H1 (cell line): Measurements from ENCODE around the gene LEFTY1. TPM values are rescaled to one million over a fixed set of nuclear protein-coding genes. Genes with fewer than 3 reads are reported as not detected.

Experiments
- CTCF ChIA-PET: fragments of 300-600 bp; sonication (Branson Sonifier 250); formaldehyde crosslinking; loops from one replicate; lab custom pipeline; 2021; ENCODE audit not compliant: partially characterized antibody; lab: Charles Lee
- POLR2A ChIA-PET: fragments of 300-600 bp; sonication (Branson Sonifier 250); formaldehyde crosslinking; loops from one replicate; lab custom pipeline; 2021; ENCODE audit warnings: inconsistent platforms; ENCODE audit not compliant: partially characterized antibody; lab: Charles Lee
- DNase-seq, 2 experiments: peaks; one replicate each; pipeline versions ENCODE4 v3.0.0 to v3.0.0-alpha.2; 2010 to 2022; ENCODE audit warnings: low spot score in 2 of 2, low read depth in 1 of 2, mixed read lengths in 1 of 2
- FAIRE-seq: peaks from 2 replicates; lab custom pipeline; 2011; peaks lifted over from hg19 to GRCh38; lab: Jason Lieb, UNC
- H2AFZ ChIP-seq: 2 replicates; pipeline ENCODE4 v1.8.1; 2012; ENCODE audit warnings: low read length, inconsistent platforms
- H2AK5ac ChIP-seq: 2 replicates; pipeline ENCODE4 v1.6.1; 2013; ENCODE audit warnings: low read depth, low read length
- H2BK120ac ChIP-seq: replicated peaks from 2 replicates; pipeline ENCODE3; 2013; ENCODE audit warnings: low read depth, low read length, inconsistent platforms
- H2BK12ac ChIP-seq: 2 replicates; pipeline ENCODE4 v1.6.1; 2013; ENCODE audit warnings: low read depth, low read length
- H2BK15ac ChIP-seq: 2 replicates; pipeline ENCODE4 v1.6.1; 2013; ENCODE audit warnings: low read length
- H2BK20ac ChIP-seq: 2 replicates; pipeline ENCODE4 v1.6.1; 2013; ENCODE audit warnings: low read length
- H2BK5ac ChIP-seq: 2 replicates; pipeline ENCODE4 v1.6.1; 2013; ENCODE audit warnings: low read depth, low read length
- H3K14ac ChIP-seq: 2 replicates; pipeline ENCODE4 v1.6.1; 2013; ENCODE audit warnings: inconsistent platforms; ENCODE audit not compliant: insufficient read length
- H3K18ac ChIP-seq: 2 replicates; pipeline ENCODE4 v1.6.1; 2013; ENCODE audit warnings: low read length; ENCODE audit errors: extremely low read depth
- H3K23ac ChIP-seq: 2 replicates; pipeline ENCODE4 v1.6.1; 2013; ENCODE audit warnings: inconsistent platforms; ENCODE audit not compliant: insufficient read length
- H3K23me2 ChIP-seq: 2 replicates; pipeline ENCODE4 v1.6.1; 2013; ENCODE audit warnings: low read depth, low read length
- H3K27ac ChIP-seq: 2 replicates; pipeline ENCODE4 v1.6.1; 2011; ENCODE audit warnings: low read depth, low read length, inconsistent platforms
- H3K27me3 ChIP-seq, 4 experiments: replicated peaks in 1 of 4; 1 replicate in 1 of 4; 2 replicates in 3 of 4; pipeline versions ENCODE4 v1.6.1 to v1.8.1; 2011 to 2013; ENCODE audit warnings: low read length in 3 of 4, mild to moderate bottlenecking in 3 of 4, inconsistent platforms in 2 of 4, mixed read lengths in 2 of 4, moderate library complexity in 1 of 4; ENCODE audit not compliant: control insufficient read depth in 3 of 4, insufficient read depth in 3 of 4; ENCODE audit errors: extremely low read depth in 1 of 4
- H3K36me3 ChIP-seq, 4 experiments: 2 replicates each; pipeline versions ENCODE4 v1.6.1 to v1.8.1; 2011 to 2013; ENCODE audit warnings: mild to moderate bottlenecking in 4 of 4, low read length in 3 of 4, moderate library complexity in 2 of 4, control low read depth in 1 of 4, inconsistent platforms in 1 of 4; ENCODE audit not compliant: insufficient read depth in 4 of 4, control insufficient read depth in 2 of 4
- H3K4ac ChIP-seq: replicated peaks from 2 replicates; pipeline ENCODE3; 2013; ENCODE audit warnings: low read length, low read depth, mixed read lengths, inconsistent platforms; ENCODE audit not compliant: insufficient read length
- H3K4me1 ChIP-seq, 4 experiments: replicated peaks in 1 of 4; 1 replicate in 1 of 4; 2 replicates in 3 of 4; pipeline versions ENCODE4 v1.6.1 to v1.8.1; 2011 to 2013; ENCODE audit warnings: low read length in 3 of 4, inconsistent platforms in 2 of 4, mixed read lengths in 1 of 4; ENCODE audit not compliant: insufficient read depth in 4 of 4, control insufficient read depth in 3 of 4
- H3K4me2 ChIP-seq, 2 experiments: 2 replicates each; pipeline versions ENCODE4 v1.6.1 to v1.8.1; 2011 to 2013; ENCODE audit warnings: low read depth in 2 of 2, low read length in 2 of 2, control low read depth in 1 of 2, inconsistent platforms in 1 of 2, mild to moderate bottlenecking in 1 of 2; ENCODE audit not compliant: insufficient read depth in 1 of 2
- H3K4me3 ChIP-seq, 4 experiments: fragments of 200-600, 300-600 bp in 1 of 4; sonication (generic), shearing (Covaris generic), sonication (Bioruptor Twin) in 1 of 4; 2 replicates each; pipeline versions ENCODE4 v1.5.1 to v1.8.1; 2011 to 2016; ENCODE audit warnings: low read length in 4 of 4, low read depth in 3 of 4, control low read depth in 2 of 4, inconsistent platforms in 2 of 4, mild to moderate bottlenecking in 2 of 4, mixed read lengths in 1 of 4, moderate library complexity in 1 of 4; ENCODE audit not compliant: insufficient read depth in 2 of 4; ENCODE audit errors: extremely low read depth in 1 of 4
- H3K56ac ChIP-seq: replicated peaks from 2 replicates; pipeline ENCODE3; 2013; ENCODE audit warnings: low read depth, mild to moderate bottlenecking, mixed read lengths, low read length, inconsistent platforms; ENCODE audit not compliant: insufficient read length
- H3K79me1 ChIP-seq: 2 replicates; pipeline ENCODE4 v1.6.1; 2013; ENCODE audit warnings: low read depth, low read length, control low read depth
- H3K79me2 ChIP-seq, 2 experiments: 2 replicates each; pipeline versions ENCODE4 v1.6.1 to v1.8.1; 2012 to 2013; ENCODE audit warnings: low read length in 2 of 2, mild to moderate bottlenecking in 2 of 2, inconsistent platforms in 1 of 2; ENCODE audit not compliant: insufficient read depth in 2 of 2, control insufficient read depth in 1 of 2
- H3K9ac ChIP-seq, 4 experiments: replicated peaks in 1 of 4; 1 replicate in 1 of 4; 2 replicates in 3 of 4; pipeline versions ENCODE4 v1.6.1 to v1.8.1; 2011 to 2013; ENCODE audit warnings: low read depth in 3 of 4, low read length in 3 of 4, control low read depth in 2 of 4, mild to moderate bottlenecking in 2 of 4, moderate library complexity in 2 of 4, inconsistent platforms in 1 of 4; ENCODE audit errors: extremely low read depth in 1 of 4
- H3K9me3 ChIP-seq, 2 experiments: 2 replicates each; pipeline versions ENCODE4 v1.6.1 to v1.8.1; 2012 to 2013; ENCODE audit warnings: mild to moderate bottlenecking in 2 of 2, moderate library complexity in 2 of 2, control low read depth in 1 of 2, inconsistent platforms in 1 of 2, low read depth in 1 of 2, low read length in 1 of 2, mixed read lengths in 1 of 2; ENCODE audit not compliant: insufficient read depth in 2 of 2
- H4K20me1 ChIP-seq, 2 experiments: replicated peaks in 1 of 2; 2 replicates each; pipeline versions ENCODE3 to v1.8.1; 2011 to 2013; ENCODE audit warnings: inconsistent platforms in 2 of 2, low read length in 2 of 2, mild to moderate bottlenecking in 1 of 2; ENCODE audit not compliant: insufficient read depth in 2 of 2, control insufficient read depth in 1 of 2
- H4K5ac ChIP-seq: 2 replicates; pipeline ENCODE4 v1.6.1; 2013; ENCODE audit warnings: low read length, low read depth, mixed read lengths, inconsistent platforms; ENCODE audit not compliant: insufficient read length
- H4K8ac ChIP-seq: 2 replicates; pipeline ENCODE4 v1.8.0; 2013; ENCODE audit warnings: mild to moderate bottlenecking, moderate library complexity, low read length, inconsistent platforms; ENCODE audit not compliant: insufficient read depth; ENCODE audit errors: extremely low read depth
- H4K91ac ChIP-seq: replicated peaks from 2 replicates; pipeline ENCODE3; 2013; ENCODE audit warnings: low read length, mixed read lengths, inconsistent platforms; ENCODE audit not compliant: insufficient read length
- CBX8 ChIP-seq: fragments of 300-800, 300-1000 bp; sonication (generic); IDR thresholded peaks from 2 replicates; pipeline ENCODE4 v1.7.1; 2016; ENCODE audit warnings: low read depth, low read length, borderline replicate concordance
- GABPA ChIP-seq: IDR thresholded peaks from 2 replicates; pipeline ENCODE4 v1.6.1; 2011; ENCODE audit warnings: mild to moderate bottlenecking, low read length, moderate library complexity, borderline replicate concordance; ENCODE audit not compliant: insufficient read depth
- GTF2F1 ChIP-seq: IDR thresholded peaks from 2 replicates; pipeline ENCODE4 v1.6.1; 2012; ENCODE audit warnings: low read depth, low read length, improper control_type of control experiment, borderline replicate concordance
- KDM5A ChIP-seq: fragments of 200-600 bp; IDR thresholded peaks from 2 replicates; pipeline ENCODE4 v1.7.1; 2012; ENCODE audit warnings: mild to moderate bottlenecking, low read length, inconsistent platforms, mixed read lengths
- MAFK ChIP-seq: IDR thresholded peaks from 2 replicates; pipeline ENCODE4 v1.6.1; 2012; ENCODE audit warnings: low read depth, mild to moderate bottlenecking, improper control_type of control experiment, low read length
- POLR2A ChIP-seq, 2 experiments: IDR thresholded peaks; 1 replicate in 1 of 2; 2 replicates in 1 of 2; pipeline ENCODE4 v1.6.1; 2011; ENCODE audit warnings: low read depth in 2 of 2, low read length in 2 of 2, mild to moderate bottlenecking in 2 of 2; ENCODE audit errors: control extremely low read depth in 1 of 2
- POLR2AphosphoS5 ChIP-seq: IDR thresholded peaks from 2 replicates; pipeline ENCODE4 v1.6.1; 2011; ENCODE audit warnings: low read depth, low read length
- RXRA ChIP-seq: IDR thresholded peaks from 2 replicates; pipeline ENCODE4 v1.6.1; 2011; ENCODE audit warnings: low read depth, mild to moderate bottlenecking, low read length, moderate library complexity; ENCODE audit not compliant: insufficient read depth
- ZNF274 ChIP-seq: IDR thresholded peaks from 2 replicates; pipeline ENCODE4 v1.7.0; 2012; ENCODE audit warnings: low read length, borderline replicate concordance; ENCODE audit errors: extremely low read depth
- WGBS, 2 experiments: shearing (Covaris generic) in 1 of 2; methylation state at CpG; one replicate each; pipeline versions ENCODE4 v1.1.6 to v1.1.7; 2013 to 2015; ENCODE audit warnings: low lambda C conversion rate in 2 of 2, mixed read lengths in 2 of 2, inconsistent platforms in 1 of 2, low coverage in 1 of 2, missing lambda C conversion rate in 1 of 2; ENCODE audit not compliant: insufficient replicate concordance in 2 of 2, insufficient coverage in 1 of 2, insufficient read length in 1 of 2; ENCODE audit errors: extremely low coverage in 1 of 2, missing lambda C conversion rate in 1 of 2; 5-methylcytosine and 5-hydroxymethylcytosine counted together
- polyA plus RNA-seq, 7 experiments: library from polyadenylated mRNA; depleted of rRNA in 3 of 7; stranded (reverse) in 5 of 7; unstranded in 2 of 7; fragments of >200 nt in 5 of 7; fragments of 200-250 nt in 2 of 7; gene quantifications; 1 replicate in 5 of 7; 2 replicates in 1 of 7; 4 replicates in 1 of 7; pipeline versions ENCODE4 v1.2.1 to v1.2.3, GENCODE V29; 2011 to 2013; ENCODE audit warnings: missing spikeins in 2 of 7, mixed read lengths in 2 of 7
- total RNA-seq: library from RNA; stranded (reverse); fragmentation: NEBNext Ultra II Directional; extraction: Animal tissue kit (Norgen Biotek cat#: 25700); gene quantifications from 2 replicates; pipeline ENCODE4 v1.2.1, GENCODE V29; 2021

LEFTY1 gene
- total and polyA plus RNA-seq, 2 of the 8 experiments (the other 6 are each of a cell fraction or from before 2014, with no cell fraction given) = 4.5 to 11.7 TPM

- H2BK120ac ChIP-seq = no peak overlapping the region
- no peak for DNase-seq
- H3K4me1 ChIP-seq = no peaks in the 10 kb centered on the region; a peak in 2 of 7 replicates
- no peaks in the 10 kb centered on the region for H3K79me2 ChIP-seq
- H2BK15ac ChIP-seq = no peak overlapping the region
- H4K91ac ChIP-seq = no peak overlapping the region
- no peak overlapping the region for H3K9ac ChIP-seq
- peaks cover 2 to 10% of the 10 kb centered on the region in 2 experiments; a peak in 3 of 4 replicates for H3K9me3 ChIP-seq
- H2BK20ac ChIP-seq = no peak overlapping the region
- H3K27ac ChIP-seq = no peak overlapping the region
- H4K8ac ChIP-seq = no peak overlapping the region
- no peak overlapping the region for H3K14ac ChIP-seq
- no peak overlapping the region for H3K4me3 ChIP-seq
- no peaks in the 10 kb centered on the region for H3K23me2 ChIP-seq
- H3K79me1 ChIP-seq = no peaks in the 10 kb centered on the region; the same call in 1 of the 2 replicates
- H2AK5ac ChIP-seq = no peak overlapping the region
- no peak overlapping the region for H3K18ac ChIP-seq
- no peak overlapping the region for H3K23ac ChIP-seq
- H3K27me3 ChIP-seq = no peaks in the 10 kb centered on the region
- H3K36me3 ChIP-seq = peaks cover 3 to 19% (median 6%) of the 10 kb centered on the region in 4 experiments; a peak in 6 of 8 replicates
- WGBS, 2 experiments = 92% methylated on average over 12 of the region's 12 CpGs; no CpG with 5 or more reads in 1 of the 2 experiments
- no peak overlapping the region for H2AFZ ChIP-seq
- FAIRE-seq = no peak
- H2BK12ac ChIP-seq = no peak overlapping the region
- H2BK5ac ChIP-seq = no peak overlapping the region
- no peak overlapping the region for H3K4ac ChIP-seq
- peaks cover 0 to 2% of the 10 kb centered on the region in 2 experiments for H4K20me1 ChIP-seq
- no peak overlapping the region for H3K56ac ChIP-seq
- H3K4me2 ChIP-seq = no peak overlapping the region
- ChIA-PET POLR2A (interaction anchor here (0.8 to 1.7 kb wide), 7 partner anchors 8 to 71 kb away, joined by 3 to 7 read pairs (median 4); no protein-coding TSS in a partner anchor), CTCF (interaction anchor here (0.9 to 1.6 kb wide), 7 partner anchors 13 to 379 kb away, joined by 4 to 8 read pairs (median 5); partner anchors contain the start of gene TMEM63A)
- no peak overlapping the region for H4K5ac ChIP-seq
- TF ChIP-seq GABPA (no peak), MAFK (no peak), RXRA (no peak), CBX8 (no peak), KDM5A (no peak), POLR2AphosphoS5 (no peak), GTF2F1 (no peak), ZNF274 (no peak), POLR2A (IDR thresholded peaks at IDR 0.05; ENCODE audit: control extremely low read depth in 1 of 2, low read depth in 2 of 2, low read length in 2 of 2) (no peak)
Measured at GRCh38 chr1:225853441-225853840, 35.5 kb downstream of the LEFTY1 start.
